GM12892 (cell line): ENCODE results near the gene SLC22A12.

Experiments
- POLR2A ChIP-seq: IDR thresholded peaks from 2 replicates; pipeline ENCODE4 v1.6.1; 2011; ENCODE audit warnings: low read depth, low read length, control low read depth
- POLR2AphosphoS5 ChIP-seq: IDR thresholded peaks from 2 replicates; pipeline ENCODE4 v1.6.1; 2011; ENCODE audit warnings: low read depth, low read length, control low read depth

DNA sequence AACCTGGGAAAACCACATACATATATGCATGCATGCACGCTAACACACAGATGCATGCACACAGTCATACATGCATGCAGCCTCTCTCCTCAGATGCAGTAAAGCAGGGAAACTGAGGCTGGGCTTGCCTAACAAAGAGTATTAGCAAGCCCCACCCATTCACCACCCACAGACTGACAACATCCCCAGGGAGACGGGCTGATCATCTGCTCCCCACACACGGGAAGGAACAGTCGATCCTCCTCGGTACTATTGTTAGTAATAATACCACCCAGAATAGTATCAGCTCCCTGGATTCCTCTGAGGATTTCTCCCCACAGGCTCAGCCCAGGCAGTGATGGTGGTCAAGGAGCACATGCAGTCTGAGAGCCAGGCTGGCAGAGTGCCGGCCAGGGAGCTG lies 41.2 kb downstream of the SLC22A12 start:
- no peak for TF ChIP-seq POLR2A
- no peak for TF ChIP-seq POLR2AphosphoS5
